ENCODE data around the gene PRX. TPM values are rescaled to one million over a fixed set of nuclear protein-coding genes. Genes with fewer than 3 reads are reported as not detected.

The PRX gene
- total and polyA plus RNA-seq, 3 donors from 2014 or later: 3.6 to 5.1 (median 4.9) TPM

DNA sequence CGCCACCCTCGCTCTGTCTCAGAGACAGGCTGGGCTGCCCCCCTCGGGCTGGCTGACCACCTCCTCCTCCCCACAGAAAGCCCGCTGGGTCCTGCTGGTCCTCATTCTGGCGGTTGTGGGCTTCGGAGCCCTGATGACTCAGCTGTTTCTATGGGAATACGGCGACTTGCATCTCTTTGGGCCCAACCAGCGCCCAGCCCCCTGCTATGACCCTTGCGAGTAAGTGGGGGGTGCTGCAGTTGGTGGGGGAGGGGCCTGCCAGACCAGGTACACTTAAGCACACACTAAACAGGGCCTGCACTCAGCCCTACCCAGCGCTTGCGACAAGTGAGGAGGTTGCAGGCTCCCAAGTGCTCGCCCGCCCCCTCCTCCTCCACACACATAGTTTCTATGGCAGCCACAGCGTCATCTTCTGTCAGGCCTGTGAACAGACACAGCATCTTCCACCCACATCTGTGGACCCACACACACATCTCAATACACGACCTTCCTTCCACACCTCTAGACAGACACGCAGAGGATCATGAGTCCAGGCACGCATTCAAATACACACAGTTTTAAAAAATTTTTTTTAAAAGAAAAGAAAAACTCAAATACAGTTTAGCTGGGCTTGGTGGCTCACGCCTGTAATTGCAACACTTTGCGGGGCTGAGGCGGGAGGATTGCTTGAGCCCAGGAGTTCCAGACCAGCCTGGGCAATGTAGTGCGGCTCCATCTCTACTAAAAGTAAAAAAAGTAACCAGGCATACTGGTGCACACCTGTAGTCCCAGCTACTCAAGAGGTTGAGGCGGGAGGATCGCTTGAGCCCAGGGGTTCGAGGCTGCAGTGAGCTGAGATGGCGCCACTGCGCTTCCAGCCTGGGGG, 46.2 kb downstream of the PRX start:
- peaks cover 3% of the 10 kb centered on the region for H3K4me1 ChIP-seq
- TF ChIP-seq POLR2A (IDR thresholded peaks at IDR 0.05): no peak
- TF ChIP-seq, protein P1, sequence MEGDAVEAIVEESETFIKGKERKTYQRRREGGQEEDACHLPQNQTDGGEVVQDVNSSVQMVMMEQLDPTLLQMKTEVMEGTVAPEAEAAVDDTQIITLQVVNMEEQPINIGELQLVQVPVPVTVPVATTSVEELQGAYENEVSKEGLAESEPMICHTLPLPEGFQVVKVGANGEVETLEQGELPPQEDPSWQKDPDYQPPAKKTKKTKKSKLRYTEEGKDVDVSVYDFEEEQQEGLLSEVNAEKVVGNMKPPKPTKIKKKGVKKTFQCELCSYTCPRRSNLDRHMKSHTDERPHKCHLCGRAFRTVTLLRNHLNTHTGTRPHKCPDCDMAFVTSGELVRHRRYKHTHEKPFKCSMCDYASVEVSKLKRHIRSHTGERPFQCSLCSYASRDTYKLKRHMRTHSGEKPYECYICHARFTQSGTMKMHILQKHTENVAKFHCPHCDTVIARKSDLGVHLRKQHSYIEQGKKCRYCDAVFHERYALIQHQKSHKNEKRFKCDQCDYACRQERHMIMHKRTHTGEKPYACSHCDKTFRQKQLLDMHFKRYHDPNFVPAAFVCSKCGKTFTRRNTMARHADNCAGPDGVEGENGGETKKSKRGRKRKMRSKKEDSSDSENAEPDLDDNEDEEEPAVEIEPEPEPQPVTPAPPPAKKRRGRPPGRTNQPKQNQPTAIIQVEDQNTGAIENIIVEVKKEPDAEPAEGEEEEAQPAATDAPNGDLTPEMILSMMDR (IDR thresholded peaks at IDR 0.05): no peak
- no peaks in the 10 kb centered on the region for H3K9me3 ChIP-seq
- no peak overlapping the region for H3K27ac ChIP-seq
- peak; percentile 26 for DNase-seq
- 80 to 82% methylated on average over 21 to 27 of the region's 27 CpGs for WGBS, 2 donors
- intact Hi-C loops (cut with DNase I; ENCODE audit: low total_unique reads): no loop called here
- H3K36me3 ChIP-seq (ENCODE audit: low read depth, missing control alignments): no peaks in the 10 kb centered on the region
- no peak overlapping the region for H3K4me3 ChIP-seq
- H3K27me3 ChIP-seq: no peaks in the 10 kb centered on the region

DNA sequence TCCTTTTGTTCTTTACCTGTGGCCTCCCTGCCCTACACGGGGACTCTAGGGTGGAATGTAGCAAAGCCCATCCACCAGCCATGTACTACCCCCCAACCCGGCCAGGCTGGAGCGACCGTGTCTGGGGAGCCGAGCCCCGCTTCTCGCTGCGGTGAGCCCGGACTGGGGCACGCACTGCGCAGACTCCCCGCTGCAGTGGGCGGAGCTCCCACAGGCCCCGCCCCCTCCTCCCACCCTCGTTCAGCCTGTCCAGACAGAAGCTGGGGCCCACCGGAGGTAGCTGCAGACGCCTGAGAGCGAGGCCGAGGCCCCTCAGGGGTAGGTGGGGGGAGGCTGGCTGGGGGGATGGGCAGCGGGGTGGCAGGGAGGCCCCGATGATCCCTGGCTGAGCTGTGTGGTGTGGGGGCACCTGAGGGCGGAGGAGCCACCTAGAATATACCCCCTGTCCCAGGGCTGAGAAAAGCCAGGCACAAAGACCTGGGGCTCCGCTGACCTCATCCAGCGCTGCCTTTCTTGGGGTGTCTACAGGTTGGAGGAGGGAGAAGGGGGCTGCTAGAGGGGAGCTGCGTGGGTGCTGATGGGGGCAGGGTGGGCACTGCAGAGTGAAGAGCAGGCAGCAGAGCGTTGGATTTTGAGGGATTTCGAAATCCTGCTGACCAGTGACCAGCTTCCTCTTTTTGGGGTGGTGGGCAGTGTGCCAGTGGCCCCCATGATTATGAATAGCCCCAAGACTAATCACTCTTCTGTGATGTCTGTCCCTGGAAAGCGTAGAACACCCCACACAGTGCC, 47.4 kb downstream of the PRX start:
- Histone ChIP-seq H3K9me3 (no peaks in the 10 kb centered on the region), H3K36me3 (ENCODE audit: low read depth, missing control alignments) (no peaks in the 10 kb centered on the region), H3K27ac (no peak overlapping the region), H3K27me3 (no peaks in the 10 kb centered on the region), H3K4me1 (peaks cover 3% of the 10 kb centered on the region), H3K4me3 (peak overlapping the region; percentile 13 to 46)
- TF ChIP-seq, protein P1 (IDR thresholded peaks at IDR 0.05): no peak
- no peak for TF ChIP-seq POLR2A (IDR thresholded peaks at IDR 0.05)
- intact Hi-C loops (cut with DNase I; ENCODE audit: low total_unique reads): no loop called here
- 20 to 26% methylated on average over 22 to 28 of the region's 28 CpGs for WGBS, 2 donors
- DNase-seq: peak; percentile 77

DNA sequence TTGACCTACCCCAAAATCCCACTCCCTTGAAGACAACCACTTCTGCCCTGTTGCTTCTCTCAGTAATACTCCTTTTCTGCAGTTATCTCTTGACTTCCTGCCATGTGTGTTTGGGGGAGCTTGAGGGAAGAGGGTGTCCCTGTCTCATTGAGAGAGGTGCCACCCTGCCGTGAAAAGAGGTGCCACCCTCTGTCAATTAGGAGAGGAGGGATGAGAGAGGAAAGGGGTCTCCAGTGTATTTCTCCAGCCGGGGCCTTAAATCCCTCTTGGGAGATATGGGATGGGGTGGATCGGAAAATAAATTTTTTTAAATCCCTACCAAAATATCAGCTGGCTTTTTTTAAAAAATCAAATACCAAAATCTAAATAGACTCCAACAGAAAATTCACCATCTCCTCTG, 48.2 kb downstream of the PRX start:
- Histone ChIP-seq H3K27me3 (no peaks in the 10 kb centered on the region), H3K27ac (no peak overlapping the region), H3K4me3 (peak overlapping the region in 1 of 2 donors; percentile 46), H3K9me3 (no peaks in the 10 kb centered on the region), H3K36me3 (ENCODE audit: low read depth, missing control alignments) (no peaks in the 10 kb centered on the region), H3K4me1 (peaks cover 3% of the 10 kb centered on the region)
- intact Hi-C loops (cut with DNase I; ENCODE audit: low total_unique reads): no loop called here
- DNase-seq: no peak
- no peak for TF ChIP-seq POLR2A (IDR thresholded peaks at IDR 0.05)
- TF ChIP-seq, protein P1 (IDR thresholded peaks at IDR 0.05): no peak
- WGBS, 2 donors: 35 to 43% methylated on average over 3 of the region's 3 CpGs

DNA sequence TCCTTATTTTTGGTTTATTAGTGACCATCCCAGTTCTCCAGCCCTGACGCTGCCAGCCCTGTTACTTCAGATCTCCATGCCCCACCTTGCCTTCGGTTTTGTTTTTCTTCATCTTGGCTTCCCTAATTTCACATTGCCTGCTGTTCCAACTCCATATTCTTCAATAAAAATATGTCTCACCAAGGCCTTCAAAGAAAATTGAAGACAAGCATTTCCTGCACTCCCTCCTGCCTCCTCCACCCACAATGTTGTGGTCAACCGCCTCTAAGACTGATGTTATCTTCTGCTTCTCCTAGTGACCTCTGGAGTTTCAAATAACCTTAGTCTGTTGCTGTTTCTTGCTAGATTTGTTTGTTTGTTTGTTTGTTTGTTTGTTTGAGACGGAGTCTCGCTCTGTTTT, 50.1 kb downstream of the PRX start:
- DNase-seq: no peak
- Histone ChIP-seq H3K4me1 (peaks cover 3% of the 10 kb centered on the region), H3K9me3 (no peaks in the 10 kb centered on the region), H3K4me3 (no peak overlapping the region), H3K27me3 (no peaks in the 10 kb centered on the region), H3K36me3 (ENCODE audit: low read depth, missing control alignments) (no peaks in the 10 kb centered on the region), H3K27ac (no peak overlapping the region)
- intact Hi-C loops (cut with DNase I; ENCODE audit: low total_unique reads): no loop called here
- TF ChIP-seq POLR2A (IDR thresholded peaks at IDR 0.05): no peak
- TF ChIP-seq, protein P1 (IDR thresholded peaks at IDR 0.05): no peak
- 82% methylated on average over 5 of the region's 5 CpGs for WGBS, 2 donors
